GM12892 (cell line): ENCODE data around the gene LARP4B.

Source experiments
- DNase-seq: peaks from one replicate; pipeline ENCODE4 v3.0.0; 2011; ENCODE audit not compliant: insufficient read length
- FAIRE-seq: peaks from 2 replicates; lab custom pipeline; 2011; peaks lifted over from hg19 to GRCh38; lab: Jason Lieb, UNC
- POLR2A ChIP-seq: IDR thresholded peaks from 2 replicates; pipeline ENCODE4 v1.6.1; 2011; ENCODE audit warnings: low read depth, low read length, control low read depth
- POLR2AphosphoS5 ChIP-seq: IDR thresholded peaks from 2 replicates; pipeline ENCODE4 v1.6.1; 2011; ENCODE audit warnings: low read depth, low read length, control low read depth
- TAF1 ChIP-seq: IDR thresholded peaks from 2 replicates; pipeline ENCODE4 v1.6.1; 2011; ENCODE audit warnings: low read depth, mild to moderate bottlenecking, control low read depth, low read length, borderline replicate concordance

The LARP4B gene

DNA sequence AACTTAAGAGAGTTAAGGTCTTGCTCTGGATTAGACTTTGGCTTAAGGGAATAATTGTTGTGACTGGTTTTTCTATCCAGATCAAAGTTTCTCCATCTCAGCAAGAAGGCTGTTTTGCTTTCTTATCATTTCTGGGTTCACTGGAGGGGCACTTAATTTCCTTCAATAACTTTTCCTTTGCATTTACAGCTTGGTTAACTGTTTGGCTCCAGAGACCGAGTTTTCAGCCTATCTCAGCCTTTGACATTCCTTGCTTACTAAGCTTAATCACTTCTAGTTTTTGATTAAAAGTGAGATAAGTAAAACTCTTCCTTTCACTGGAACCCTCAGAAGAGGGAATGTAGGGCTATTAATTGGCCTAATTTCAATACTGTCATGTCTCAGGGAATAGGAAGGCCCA lies 76.4 kb downstream of the LARP4B start:
- TF ChIP-seq POLR2A: no peak
- DNase-seq (no peak), FAIRE-seq (no peak)

GRCh38 chr10:853017-853416 lies 78.5 kb downstream of the LARP4B start:
- TF ChIP-seq TAF1 (no peak), POLR2A (no peak), POLR2AphosphoS5 (no peak)

GRCh38 chr10:852386-852785 lies 79.1 kb downstream of the LARP4B start:
- TF ChIP-seq TAF1 (no peak), POLR2A (no peak), POLR2AphosphoS5 (no peak)
- FAIRE-seq (no peak), DNase-seq (no peak)

More at GRCh38 chr10:853017-853416, 78.5 kb downstream of the LARP4B start:
- FAIRE-seq: no peak
- DNase-seq: no peak

DNA sequence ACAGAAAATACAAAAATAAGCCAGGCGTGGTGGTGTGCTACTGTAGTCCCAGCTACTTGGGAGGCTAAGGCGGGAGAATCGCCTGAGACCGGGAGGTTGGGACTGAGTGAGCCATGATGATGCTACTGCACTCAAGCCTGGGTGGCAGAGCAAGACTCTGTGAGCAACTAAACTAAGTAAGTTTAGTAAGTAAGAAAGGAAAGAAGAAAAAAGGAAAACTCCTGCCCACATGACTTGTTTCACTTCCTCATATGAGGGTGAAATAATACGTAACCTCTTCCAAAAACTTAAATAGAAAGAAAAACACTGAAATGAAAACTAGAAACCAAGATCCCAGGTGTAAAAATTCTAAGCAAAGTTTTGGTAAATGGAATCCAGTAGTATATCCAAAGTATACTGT lies 79.6 kb downstream of the LARP4B start:
- FAIRE-seq (no peak), DNase-seq (no peak)
- TF ChIP-seq POLR2AphosphoS5: no peak
- TF ChIP-seq POLR2A: no peak
- no peak for TF ChIP-seq TAF1

- no peak for TF ChIP-seq TAF1
- TF ChIP-seq POLR2A: no peak
- no peak for TF ChIP-seq POLR2AphosphoS5
- DNase-seq (no peak), FAIRE-seq (no peak)
Measured at GRCh38 chr10:850093-850492, 81.4 kb downstream of the LARP4B start.

DNA sequence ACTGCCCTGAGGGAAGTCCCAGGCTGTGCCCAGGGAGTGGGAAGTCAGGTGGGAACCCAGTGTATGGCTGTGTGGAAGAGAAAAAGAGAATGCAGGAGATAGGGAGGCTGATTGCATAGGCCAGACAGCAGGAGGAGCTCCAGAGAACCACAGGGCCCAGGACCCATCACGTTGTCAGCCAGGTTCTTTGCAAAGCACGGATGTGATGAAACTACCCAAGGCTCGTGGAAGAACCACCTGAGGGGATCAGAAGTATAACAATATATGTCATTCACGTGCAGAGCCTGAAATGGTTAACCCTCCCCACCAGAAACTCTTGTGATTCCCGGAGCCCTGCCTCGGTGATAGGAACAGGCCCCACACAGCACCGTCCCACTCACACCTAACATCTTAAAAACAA lies 83.6 kb downstream of the LARP4B start:
- no peak for DNase-seq
- no peak for TF ChIP-seq TAF1
- TF ChIP-seq POLR2A: no peak
- TF ChIP-seq POLR2AphosphoS5: no peak
- no peak for FAIRE-seq

DNA sequence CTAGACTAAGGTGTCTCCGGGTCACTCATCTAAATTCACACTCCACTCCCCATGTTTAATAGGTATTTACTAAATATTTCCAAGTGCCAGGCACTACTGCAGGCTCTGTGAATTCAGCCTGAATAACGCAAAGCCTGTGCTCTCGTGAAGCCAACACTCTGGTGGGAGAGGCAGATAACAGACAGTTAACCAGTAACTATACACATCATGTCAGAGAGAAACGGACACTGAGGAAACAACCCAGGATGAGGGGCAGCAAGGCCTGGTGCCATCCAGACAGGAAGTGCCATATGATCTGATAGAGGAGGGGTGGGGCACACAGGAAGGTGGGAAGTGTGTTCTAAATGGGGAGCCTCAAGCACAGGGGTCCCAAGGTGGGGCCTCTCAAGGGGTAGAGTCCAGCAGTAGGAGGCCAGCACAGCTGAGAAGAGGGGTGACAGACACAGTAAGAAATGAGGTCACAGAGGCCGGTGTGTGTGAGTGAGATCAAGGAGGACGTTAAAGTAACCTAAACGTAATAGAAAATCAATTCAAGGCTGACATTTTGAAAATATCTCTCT lies 85.3 kb downstream of the LARP4B start:
- DNase-seq: no peak
- TF ChIP-seq POLR2A: no peak
- no peak for TF ChIP-seq TAF1
- TF ChIP-seq POLR2AphosphoS5: no peak
- no peak for FAIRE-seq

DNA sequence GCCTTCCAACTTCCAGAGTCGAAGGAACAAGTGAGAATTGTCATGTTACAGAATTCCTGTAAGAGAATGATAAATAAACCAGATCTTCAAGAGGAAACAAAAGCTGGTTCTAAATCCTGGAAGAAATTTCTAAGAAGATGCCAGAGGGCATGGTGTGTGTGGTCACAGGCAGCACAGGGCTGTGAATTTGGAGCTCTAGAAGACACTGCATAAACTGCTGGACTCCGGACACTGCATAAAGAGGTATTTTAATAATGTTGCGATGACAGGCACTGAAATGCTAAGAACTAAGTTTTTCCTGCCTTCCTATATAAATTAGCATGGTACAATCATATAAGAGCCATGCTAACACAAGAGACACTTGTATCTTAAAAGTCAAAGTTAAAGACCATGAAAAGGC lies 86.0 kb downstream of the LARP4B start:
- FAIRE-seq (no peak), DNase-seq (no peak)
- TF ChIP-seq POLR2A: no peak
- TF ChIP-seq TAF1: no peak
- no peak for TF ChIP-seq POLR2AphosphoS5

GRCh38 chr10:844552-844951 lies 87.0 kb downstream of the LARP4B start:
- no peak for TF ChIP-seq POLR2A
- no peak for TF ChIP-seq TAF1
- TF ChIP-seq POLR2AphosphoS5: no peak
- DNase-seq: no peak
- no peak for FAIRE-seq

DNA sequence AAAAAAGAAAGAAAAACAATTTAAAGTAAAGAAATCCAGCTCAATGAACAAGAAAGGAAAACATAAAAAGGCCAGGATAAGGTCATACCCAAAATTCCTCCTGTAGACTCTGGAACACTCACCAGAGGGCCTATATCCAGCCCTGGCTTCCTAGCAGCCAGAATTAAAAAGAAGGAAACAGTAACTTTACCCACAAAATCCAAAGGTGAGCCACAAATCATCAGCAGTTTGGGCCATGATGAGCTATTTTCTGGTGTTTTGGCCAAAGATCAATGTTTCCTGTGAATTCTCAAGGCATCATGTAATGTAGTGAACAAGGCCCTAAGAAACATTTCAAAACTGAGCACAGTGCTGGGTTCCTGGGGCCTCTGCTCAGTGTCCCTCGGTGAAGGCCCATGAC lies 87.8 kb downstream of the LARP4B start:
- FAIRE-seq (no peak), DNase-seq (no peak)
- TF ChIP-seq TAF1: no peak
- no peak for TF ChIP-seq POLR2AphosphoS5
- TF ChIP-seq POLR2A: no peak

- TF ChIP-seq TAF1 (no peak), POLR2AphosphoS5 (no peak), POLR2A (no peak)
- DNase-seq (no peak), FAIRE-seq (no peak)
Measured at GRCh38 chr10:842795-843194, 88.7 kb downstream of the LARP4B start.

GRCh38 chr10:841535-841934 lies 90.0 kb downstream of the LARP4B start:
- DNase-seq (no peak), FAIRE-seq (no peak)
- TF ChIP-seq POLR2AphosphoS5 (no peak), POLR2A (no peak), TAF1 (no peak)

DNA sequence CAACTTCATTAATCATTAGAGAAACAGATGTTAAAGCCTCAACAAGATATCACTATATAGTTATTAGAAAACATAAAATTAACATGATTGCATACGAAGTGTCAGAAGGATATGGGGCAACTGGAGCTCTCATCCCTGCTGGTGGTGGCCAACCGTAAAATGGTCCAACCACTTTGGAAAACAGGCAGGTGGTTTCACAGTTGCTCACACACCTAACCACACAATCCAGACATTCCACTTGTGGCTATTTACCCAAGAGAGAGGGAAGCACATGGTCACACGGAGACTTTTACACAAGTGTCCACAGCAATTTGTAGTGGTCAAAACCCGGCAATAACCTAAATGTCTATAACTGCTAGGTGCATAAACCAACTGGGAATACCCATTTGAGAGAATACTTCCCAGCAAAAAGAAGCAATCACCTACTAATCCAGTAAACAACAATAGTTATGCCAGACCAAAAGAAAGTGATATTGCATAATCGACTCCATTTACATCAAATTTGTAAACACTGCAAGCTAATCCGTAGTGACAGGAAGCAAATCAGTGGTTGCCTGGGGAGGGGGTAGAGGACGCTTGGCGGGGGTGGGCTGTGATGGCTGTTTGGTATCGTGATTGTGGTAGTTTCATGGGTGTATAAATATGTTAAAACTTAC lies 91.8 kb downstream of the LARP4B start:
- DNase-seq (no peak), FAIRE-seq (no peak)
- TF ChIP-seq POLR2A (no peak), POLR2AphosphoS5 (no peak), TAF1 (no peak)
